ENCODE measurements around the gene ZNF181.

DNA sequence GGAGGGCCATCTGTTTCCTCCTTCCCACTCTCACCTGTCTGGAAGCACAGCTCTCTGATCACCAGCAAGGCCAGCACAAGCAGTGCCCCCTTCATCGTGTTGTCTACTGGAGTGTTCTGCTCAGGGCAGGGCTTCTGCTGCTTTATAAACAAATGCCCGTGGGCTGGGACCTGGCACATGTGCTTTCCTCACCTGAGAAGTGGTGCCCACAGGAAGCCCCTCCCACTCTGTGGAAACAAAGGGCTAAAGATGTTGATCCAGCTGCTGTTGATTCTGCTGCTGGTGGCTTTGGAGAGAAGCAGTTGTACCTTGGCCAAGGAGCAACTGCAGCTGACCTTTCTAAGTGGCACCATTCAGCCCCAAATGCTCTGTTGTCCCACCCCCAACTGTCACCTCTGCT lies 26.4 kb upstream of the ZNF181 start:
- TF ChIP-seq, protein P1, sequence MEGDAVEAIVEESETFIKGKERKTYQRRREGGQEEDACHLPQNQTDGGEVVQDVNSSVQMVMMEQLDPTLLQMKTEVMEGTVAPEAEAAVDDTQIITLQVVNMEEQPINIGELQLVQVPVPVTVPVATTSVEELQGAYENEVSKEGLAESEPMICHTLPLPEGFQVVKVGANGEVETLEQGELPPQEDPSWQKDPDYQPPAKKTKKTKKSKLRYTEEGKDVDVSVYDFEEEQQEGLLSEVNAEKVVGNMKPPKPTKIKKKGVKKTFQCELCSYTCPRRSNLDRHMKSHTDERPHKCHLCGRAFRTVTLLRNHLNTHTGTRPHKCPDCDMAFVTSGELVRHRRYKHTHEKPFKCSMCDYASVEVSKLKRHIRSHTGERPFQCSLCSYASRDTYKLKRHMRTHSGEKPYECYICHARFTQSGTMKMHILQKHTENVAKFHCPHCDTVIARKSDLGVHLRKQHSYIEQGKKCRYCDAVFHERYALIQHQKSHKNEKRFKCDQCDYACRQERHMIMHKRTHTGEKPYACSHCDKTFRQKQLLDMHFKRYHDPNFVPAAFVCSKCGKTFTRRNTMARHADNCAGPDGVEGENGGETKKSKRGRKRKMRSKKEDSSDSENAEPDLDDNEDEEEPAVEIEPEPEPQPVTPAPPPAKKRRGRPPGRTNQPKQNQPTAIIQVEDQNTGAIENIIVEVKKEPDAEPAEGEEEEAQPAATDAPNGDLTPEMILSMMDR (IDR thresholded peaks at IDR 0.05) = no peak
- TF ChIP-seq POLR2A (IDR thresholded peaks at IDR 0.05) = no peak

Data from testis (tissue), 2 donors.